OCI-LY1 (cell line): ENCODE results near the gene VEGFA.

ENCODE experiments used
- EZH2 ChIP-seq: fragments of 200-600 bp; sonication (generic), shearing (Covaris generic); IDR thresholded peaks from 2 replicates; pipeline ENCODE4 v1.8.0; 2017; ENCODE audit warnings: borderline replicate concordance, mixed run types, mild to moderate bottlenecking, antibody characterized with exemption, low read length, moderate library complexity, mixed read lengths
- TF ChIP-seq, protein P1 (sequence below): fragments of 200-600 bp; sonication (generic), shearing (Covaris generic); IDR thresholded peaks from 2 replicates; pipeline ENCODE4 v1.5.1; 2017; ENCODE audit warnings: mild to moderate bottlenecking, antibody characterized with exemption, low read length, moderate library complexity, mixed read lengths

DNA sequence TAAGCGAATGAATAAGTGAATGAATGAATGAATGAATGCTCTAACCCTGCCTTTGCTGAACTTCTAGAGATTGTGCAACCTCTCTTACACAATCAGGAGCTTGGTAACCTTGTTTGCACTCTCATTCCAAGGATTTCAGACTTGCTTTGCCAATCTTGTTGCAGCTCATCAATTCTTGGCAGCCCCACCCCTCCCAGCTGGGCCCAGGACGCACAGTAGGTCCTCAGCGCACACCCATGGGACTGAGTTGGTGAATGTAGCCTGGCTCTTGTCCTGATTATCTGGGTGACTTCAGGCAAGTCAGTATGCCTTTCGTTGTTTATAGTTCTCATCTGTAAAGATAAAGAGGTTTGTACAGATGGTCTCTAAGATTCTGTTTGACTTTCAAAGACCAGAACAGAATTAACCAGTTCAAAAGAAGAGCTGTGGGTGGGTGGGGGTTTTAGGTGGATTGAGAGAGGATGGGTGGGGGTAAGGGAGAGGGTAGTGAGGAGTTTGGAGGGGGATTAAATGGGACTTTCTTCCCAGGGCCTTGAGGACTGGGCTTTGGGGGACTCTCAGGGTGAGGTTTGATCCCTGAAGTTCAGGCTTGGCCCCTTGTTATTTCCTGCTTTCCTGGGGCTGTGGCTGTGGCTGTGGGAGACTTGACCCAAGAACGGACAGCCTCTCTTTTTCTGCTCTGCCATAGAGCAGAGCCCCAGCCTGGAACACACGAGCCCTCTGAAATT lies 33.2 kb downstream of the VEGFA start:
- no peak for TF ChIP-seq EZH2
- TF ChIP-seq, protein P1, sequence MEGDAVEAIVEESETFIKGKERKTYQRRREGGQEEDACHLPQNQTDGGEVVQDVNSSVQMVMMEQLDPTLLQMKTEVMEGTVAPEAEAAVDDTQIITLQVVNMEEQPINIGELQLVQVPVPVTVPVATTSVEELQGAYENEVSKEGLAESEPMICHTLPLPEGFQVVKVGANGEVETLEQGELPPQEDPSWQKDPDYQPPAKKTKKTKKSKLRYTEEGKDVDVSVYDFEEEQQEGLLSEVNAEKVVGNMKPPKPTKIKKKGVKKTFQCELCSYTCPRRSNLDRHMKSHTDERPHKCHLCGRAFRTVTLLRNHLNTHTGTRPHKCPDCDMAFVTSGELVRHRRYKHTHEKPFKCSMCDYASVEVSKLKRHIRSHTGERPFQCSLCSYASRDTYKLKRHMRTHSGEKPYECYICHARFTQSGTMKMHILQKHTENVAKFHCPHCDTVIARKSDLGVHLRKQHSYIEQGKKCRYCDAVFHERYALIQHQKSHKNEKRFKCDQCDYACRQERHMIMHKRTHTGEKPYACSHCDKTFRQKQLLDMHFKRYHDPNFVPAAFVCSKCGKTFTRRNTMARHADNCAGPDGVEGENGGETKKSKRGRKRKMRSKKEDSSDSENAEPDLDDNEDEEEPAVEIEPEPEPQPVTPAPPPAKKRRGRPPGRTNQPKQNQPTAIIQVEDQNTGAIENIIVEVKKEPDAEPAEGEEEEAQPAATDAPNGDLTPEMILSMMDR, result no peak
